Lung (tissue), 12 donors: ENCODE data around the gene UBR2. TPM values are rescaled to one million over a fixed set of nuclear protein-coding genes. Genes with fewer than 3 reads are reported as not detected.

Experiments
- ATAC-seq: fragments of 200-7000 bp; cut with Tn5 transposase; one replicate; pipeline ENCODE4 v1.9.1; 2020; ENCODE audit warnings: moderate number of reproducible peaks; ENCODE audit not compliant: insufficient read depth, low FRiP score
- DNase-seq, 3 donors: peaks; one replicate each; pipeline ENCODE4 v3.0.0-alpha.2; 2013 to 2017
- H3K27ac ChIP-seq, 2 donors: one replicate each; pipeline ENCODE4 v1.5.1; 2013; ENCODE audit warnings: mild to moderate bottlenecking in 2 of 2, moderate library complexity in 2 of 2, control low read depth in 1 of 2, inconsistent platforms in 1 of 2, low read depth in 1 of 2, low read length in 1 of 2
- H3K27me3 ChIP-seq, 3 donors: one replicate each; pipeline ENCODE4 v1.5.1; 2013; ENCODE audit warnings: low read length in 2 of 3; ENCODE audit not compliant: control insufficient read depth in 3 of 3, insufficient read depth in 3 of 3
- H3K36me3 ChIP-seq, 4 donors: one replicate each; pipeline ENCODE4 v1.5.1; 2013; ENCODE audit warnings: low read length in 4 of 4, mild to moderate bottlenecking in 1 of 4, moderate library complexity in 1 of 4; ENCODE audit not compliant: control insufficient read depth in 4 of 4, insufficient read depth in 4 of 4
- H3K4me1 ChIP-seq, 5 donors: one replicate each; pipeline ENCODE4 v1.5.1; 2013; ENCODE audit warnings: low read length in 5 of 5, mild to moderate bottlenecking in 2 of 5, moderate library complexity in 1 of 5; ENCODE audit not compliant: control insufficient read depth in 5 of 5, insufficient read depth in 5 of 5
- H3K4me3 ChIP-seq: one replicate; pipeline ENCODE4 v1.5.1; 2013; ENCODE audit warnings: mild to moderate bottlenecking, control low read depth, moderate library complexity
- H3K9ac ChIP-seq, 2 donors: one replicate each; pipeline ENCODE4 v1.5.1; 2013; ENCODE audit warnings: low read length in 2 of 2, control low read depth in 1 of 2; ENCODE audit not compliant: insufficient read depth in 1 of 2
- H3K9me3 ChIP-seq, 4 donors: one replicate each; pipeline ENCODE4 v1.5.1; 2013; ENCODE audit warnings: low read length in 3 of 4, mild to moderate bottlenecking in 1 of 4, moderate library complexity in 1 of 4; ENCODE audit not compliant: control insufficient read depth in 4 of 4, insufficient read depth in 3 of 4
- CTCF ChIP-seq: IDR thresholded peaks from 2 replicates; pipeline ENCODE4 v1.5.1; 2012; ENCODE audit warnings: mild to moderate bottlenecking; ENCODE audit errors: control extremely low read depth, extremely low read depth
- WGBS, 2 donors: extraction: QIAGEN DNeasy Blood & Tissue Kit; methylation state at CpG; one replicate each; pipeline ENCODE4 v1.1.7; 2013; 5-methylcytosine and 5-hydroxymethylcytosine counted together
- polyA plus RNA-seq, 2 donors: library from polyadenylated mRNA; stranded (reverse); fragments of 200-250 nt; gene quantifications; one replicate each; pipeline ENCODE4 v1.2.1, GENCODE V29; 2013
- total RNA-seq, 2 donors: library from RNA; depleted of rRNA in 1 of 2; stranded (reverse); fragments of >200 nt in 1 of 2; gene quantifications; one replicate each; pipeline ENCODE4 v1.2.1, GENCODE V29; 2014 to 2021
- donor health status: control.
- donor health status: control.
- donor health status: Bipolar disorder and iron deficiency.
- donor health status: healthy.
- donor health status: DM: yes; HTN: yes; CAD: no.

The UBR2 gene
- total and polyA plus RNA-seq, 4 donors, result 8.4 to 45.4 (median 19.0) TPM

- Histone ChIP-seq H3K27me3 (no peaks in the 10 kb centered on the region), H3K9ac (no peak overlapping the region), H3K36me3 (no peaks in the 10 kb centered on the region), H3K4me1 (peaks cover 0 to 4% (median 0%) of the 10 kb centered on the region in 5 donors), H3K4me3 (no peak overlapping the region), H3K27ac (no peak overlapping the region), H3K9me3 (peaks cover 0 to 3% (median 0%) of the 10 kb centered on the region in 4 donors)
- ATAC-seq, result no peak
- DNase-seq, result no peak
- WGBS, 2 donors, result 81 to 88% methylated on average over 4 of the region's 4 CpGs
- TF ChIP-seq CTCF, result no peak
Measured at GRCh38 chr6:42714098-42714761, 150.4 kb downstream of the UBR2 start.

- Histone ChIP-seq H3K27ac (no peak overlapping the region), H3K27me3 (no peaks in the 10 kb centered on the region), H3K4me3 (no peak overlapping the region), H3K36me3 (no peaks in the 10 kb centered on the region), H3K4me1 (no peaks in the 10 kb centered on the region), H3K9me3 (peaks cover 0 to 3% (median 0%) of the 10 kb centered on the region in 4 donors), H3K9ac (no peak overlapping the region)
- ATAC-seq (no peak), DNase-seq (no peak)
- TF ChIP-seq CTCF, result no peak
- 90% methylated on average over 4 of the region's 4 CpGs for WGBS, 2 donors
Measured at GRCh38 chr6:42715871-42716270, 152.0 kb downstream of the UBR2 start.

GRCh38 chr6:42720739-42721138 is 156.9 kb downstream of the UBR2 start:
- DNase-seq (no peak), ATAC-seq (no peak)
- WGBS, 2 donors, result 69 to 81% methylated on average over 8 of the region's 8 CpGs
- Histone ChIP-seq H3K27me3 (no peaks in the 10 kb centered on the region), H3K27ac (no peak overlapping the region), H3K4me1 (peaks cover 0 to under 1% (median 0%) of the 10 kb centered on the region in 5 donors), H3K9me3 (no peaks in the 10 kb centered on the region), H3K36me3 (peaks cover 0 to 2% (median 0%) of the 10 kb centered on the region in 4 donors), H3K9ac (no peak overlapping the region), H3K4me3 (no peak overlapping the region)
- no peak for TF ChIP-seq CTCF

GRCh38 chr6:42722497-42722896 is 158.7 kb downstream of the UBR2 start, which contains the start of gene PRPH2:
PRPH2 (minus strand) TSS chr6:42722597; CDS start chr6:42722334, 263 bp downstream.
- H3K4me1 ChIP-seq, result peaks cover 0 to 5% (median 3%) of the 10 kb centered on the region in 5 donors
- H3K36me3 ChIP-seq, result peaks cover 0 to 2% (median 0%) of the 10 kb centered on the region in 4 donors
- no peaks in the 10 kb centered on the region for H3K9me3 ChIP-seq
- H3K27me3 ChIP-seq, result no peaks in the 10 kb centered on the region
- no peak within 1 kb of the TSS for H3K9ac ChIP-seq
- TF ChIP-seq CTCF, result no peak
- DNase-seq (no peak), ATAC-seq (no peak)
- no peak within 1 kb of the TSS for H3K27ac ChIP-seq
- 95 to 97% methylated on average over 6 of the region's 6 CpGs for WGBS, 2 donors
- H3K4me3 ChIP-seq, result no peak within 1 kb of the TSS
